Forelimb muscle (tissue), 1 donor: ENCODE results near the gene ZNF660. TPM values are rescaled to one million over a fixed set of nuclear protein-coding genes. Genes with fewer than 3 reads are reported as not detected.

Experiments used
- DNase-seq: peaks from one replicate; pipeline ENCODE4 v3.0.0-alpha.2; 2013; ENCODE audit warnings: low read depth
- polyA plus RNA-seq: library from polyadenylated mRNA; unstranded; fragments of 120-200 nt; gene quantifications from one replicate; pipeline ENCODE4 v1.2.1, GENCODE V29; 2013; ENCODE audit not compliant: insufficient read length

Gene ZNF660
- polyA plus RNA-seq, 1 donor = 4.1 TPM

DNA sequence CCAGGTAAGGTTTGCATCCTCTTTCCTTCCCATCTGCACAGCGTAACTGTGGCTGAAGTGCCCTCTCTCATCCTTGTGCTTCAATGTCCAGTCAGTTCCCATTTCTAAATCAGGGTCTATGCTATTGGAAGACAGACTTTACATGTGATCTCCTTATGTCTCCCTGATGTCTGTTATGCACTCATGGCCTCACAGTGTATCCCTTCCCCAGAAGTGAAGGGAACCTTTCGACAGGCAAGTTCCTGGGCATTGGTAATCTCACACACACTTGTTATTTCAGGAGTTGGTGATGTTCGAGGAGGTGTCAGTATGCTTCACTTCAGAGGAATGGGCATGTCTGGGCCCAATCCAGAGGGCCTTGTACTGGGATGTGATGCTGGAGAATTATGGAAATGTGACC, 47.4 kb downstream of the ZNF660 start:
- no peak for DNase-seq

DNA sequence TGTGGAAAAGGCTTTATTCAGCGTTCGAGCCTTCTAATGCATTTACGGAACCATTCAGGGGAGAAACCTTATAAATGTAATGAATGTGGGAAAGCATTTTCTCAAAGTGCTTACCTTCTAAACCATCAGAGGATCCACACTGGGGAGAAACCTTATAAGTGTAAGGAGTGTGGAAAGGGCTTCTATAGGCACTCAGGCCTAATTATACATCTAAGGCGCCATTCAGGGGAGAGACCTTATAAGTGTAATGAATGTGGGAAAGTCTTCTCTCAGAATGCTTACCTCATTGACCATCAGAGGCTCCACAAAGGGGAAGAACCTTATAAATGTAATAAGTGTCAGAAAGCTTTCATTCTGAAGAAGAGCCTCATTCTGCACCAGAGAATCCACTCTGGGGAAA, 57.6 kb downstream of the ZNF660 start:
- no peak for DNase-seq

- no peak for DNase-seq
These were observed 58.3 kb downstream of the ZNF660 start for GRCh38 chr3:44643024-44643423.

DNA sequence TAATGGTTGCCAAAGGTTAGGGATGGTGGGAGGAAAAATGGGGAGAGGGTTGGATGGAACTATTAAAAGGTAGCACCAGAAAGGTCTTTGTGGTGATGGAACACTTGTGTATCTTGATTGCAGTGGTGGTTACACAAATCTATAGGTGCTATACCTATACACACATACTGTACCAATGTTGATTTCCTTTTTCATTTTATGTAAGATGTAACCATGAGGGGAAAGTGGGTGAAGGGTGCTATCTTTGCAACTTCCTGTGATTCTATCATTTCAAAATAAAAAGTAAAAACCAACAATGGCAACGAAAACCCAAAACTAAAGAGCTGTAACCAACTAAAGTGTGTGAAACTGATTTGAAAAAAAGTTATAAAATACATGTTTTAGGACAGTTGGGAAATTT, 63.0 kb downstream of the ZNF660 start:
- no peak for DNase-seq

- DNase-seq = peak; percentile 34
These were observed 63.9 kb downstream of the ZNF660 start, which contains the start of gene ZNF35 for GRCh38 chr3:44648564-44649229. TSS of gene ZNF35 (plus strand) at chr3:44648732. CDS start at chr3:44651068, 2,336 bp downstream.

Other genes starting within 250 kb of the ZNF660 start
- gene TCAIM, start 246.2 kb upstream of the ZNF660 start, polyA plus RNA-seq = 25.0 TPM
- gene ZNF445, start 107.3 kb upstream of the ZNF660 start, polyA plus RNA-seq = 15.4 TPM
- gene ZKSCAN7, start 29.8 kb upstream of the ZNF660 start, polyA plus RNA-seq = 6.7 TPM
- gene ZNF197, start 40.1 kb downstream of the ZNF660 start, polyA plus RNA-seq = 16.6 TPM
- 6.4 TPM for gene ZNF35, start 63.8 kb downstream of the ZNF660 start, polyA plus RNA-seq
- gene ZNF502, start 127.7 kb downstream of the ZNF660 start, polyA plus RNA-seq = 6.1 TPM
- 5.1 TPM for gene ZNF501, start 144.7 kb downstream of the ZNF660 start, polyA plus RNA-seq
- 30.6 TPM for gene KIAA1143, start 176.7 kb downstream of the ZNF660 start, polyA plus RNA-seq
- gene KIF15, start 176.8 kb downstream of the ZNF660 start, polyA plus RNA-seq = 9.2 TPM